ENCODE measurements around the gene PLXNA2.

PLXNA2 gene

GRCh38 chr1:208241512-208241911, 2.7 kb downstream of the PLXNA2 start:
- FAIRE-seq, result no peak
- no peak for DNase-seq (ENCODE audit: low spot score)

GRCh38 chr1:208240662-208241355, 3.4 kb downstream of the PLXNA2 start:
- DNase-seq (ENCODE audit: low spot score) (no peak), FAIRE-seq (no peak)

- DNase-seq (ENCODE audit: low spot score), result no peak
- FAIRE-seq, result no peak
Measured at GRCh38 chr1:208239473-208240381, 4.5 kb downstream of the PLXNA2 start.

- DNase-seq (ENCODE audit: low spot score) (peak; percentile 63), FAIRE-seq (no peak)
Measured at GRCh38 chr1:208238710-208239472, 5.3 kb downstream of the PLXNA2 start.

- FAIRE-seq, result no peak
- no peak for DNase-seq (ENCODE audit: low spot score)
Measured at GRCh38 chr1:208237241-208237640, 6.9 kb downstream of the PLXNA2 start.

- no peak for FAIRE-seq
- DNase-seq (ENCODE audit: low spot score), result peak; percentile 41
Measured at GRCh38 chr1:208235982-208236761, 8.0 kb downstream of the PLXNA2 start.

- FAIRE-seq, result no peak
Measured at GRCh38 chr1:208235356-208235981, 8.7 kb downstream of the PLXNA2 start.

GRCh38 chr1:208234721-208235120, 9.5 kb downstream of the PLXNA2 start:
- FAIRE-seq (no peak), DNase-seq (ENCODE audit: low spot score) (no peak)

More at GRCh38 chr1:208235356-208235981, 8.7 kb downstream of the PLXNA2 start:
- DNase-seq (ENCODE audit: low spot score), result no peak

GRCh38 chr1:208233978-208234377, 10.2 kb downstream of the PLXNA2 start:
- FAIRE-seq (no peak), DNase-seq (ENCODE audit: low spot score) (no peak)

GRCh38 chr1:208233546-208233945, 10.6 kb downstream of the PLXNA2 start:
- FAIRE-seq (no peak), DNase-seq (ENCODE audit: low spot score) (no peak)

- DNase-seq (ENCODE audit: low spot score), result no peak
- FAIRE-seq, result no peak
Measured at GRCh38 chr1:208232662-208233038, 11.5 kb downstream of the PLXNA2 start.

- FAIRE-seq (no peak), DNase-seq (ENCODE audit: low spot score) (no peak)
Measured at GRCh38 chr1:208231881-208232661, 12.1 kb downstream of the PLXNA2 start.

- DNase-seq (ENCODE audit: low spot score) (no peak), FAIRE-seq (no peak)
Measured at GRCh38 chr1:208230668-208231529, 13.3 kb downstream of the PLXNA2 start.

- no peak for DNase-seq (ENCODE audit: low spot score)
- no peak for FAIRE-seq
Measured at GRCh38 chr1:208228550-208228949, 15.6 kb downstream of the PLXNA2 start.

GRCh38 chr1:208228026-208228425, 16.2 kb downstream of the PLXNA2 start:
- DNase-seq (ENCODE audit: low spot score) (no peak), FAIRE-seq (no peak)

- DNase-seq (ENCODE audit: low spot score) (no peak), FAIRE-seq (no peak)
Measured at GRCh38 chr1:208227366-208227765, 16.8 kb downstream of the PLXNA2 start.

- DNase-seq (ENCODE audit: low spot score), result no peak
- FAIRE-seq, result no peak
Measured at GRCh38 chr1:208225954-208226937, 17.9 kb downstream of the PLXNA2 start.

Data from urothelium cell line (cell line).